DND-41 (cell line): ENCODE results near the gene NPTXR.

Experiments
- ATAC-seq: fragments of 200-7000 bp; cut with Tn5 transposase; 3 replicates; pipeline ENCODE4 v1.9.1; 2021; ENCODE audit warnings: low read depth; ENCODE audit not compliant: insufficient read depth
- DNase-seq: peaks from one replicate; pipeline ENCODE4 v3.0.0-alpha.2; 2020
- H2AFZ ChIP-seq: 2 replicates; pipeline ENCODE4 v1.6.0; 2012; ENCODE audit warnings: low read depth, low read length
- H3K27ac ChIP-seq: 2 replicates; pipeline ENCODE4 v1.5.1; 2012; ENCODE audit warnings: low read length, inconsistent platforms
- H3K27me3 ChIP-seq: fragments of 200-600 bp; sonication (generic); 2 replicates; pipeline ENCODE4 v1.6.0; 2012; ENCODE audit warnings: low read length, mild to moderate bottlenecking, inconsistent platforms; ENCODE audit not compliant: insufficient read depth, poor library complexity
- H3K36me3 ChIP-seq: 2 replicates; pipeline ENCODE4 v1.5.1; 2012; ENCODE audit warnings: low read length, inconsistent platforms; ENCODE audit not compliant: insufficient read depth
- H3K4me1 ChIP-seq: 2 replicates; pipeline ENCODE4 v1.5.1; 2012; ENCODE audit warnings: mild to moderate bottlenecking, low read length; ENCODE audit not compliant: insufficient read depth
- H3K4me2 ChIP-seq: 2 replicates; pipeline ENCODE4 v1.6.0; 2012; ENCODE audit warnings: mild to moderate bottlenecking, moderate library complexity, low read length, inconsistent platforms; ENCODE audit not compliant: insufficient read depth
- H3K4me3 ChIP-seq, 2 experiments: fragments of 200-600 bp in 1 of 2; shearing (Covaris generic) in 1 of 2; 2 replicates each; pipeline ENCODE4 v1.5.1; 2012 to 2016; ENCODE audit warnings: inconsistent platforms in 2 of 2, low read length in 2 of 2, mild to moderate bottlenecking in 2 of 2, low read depth in 1 of 2, moderate library complexity in 1 of 2
- H3K79me2 ChIP-seq: 2 replicates; pipeline ENCODE4 v1.6.0; 2012; ENCODE audit warnings: low read length, inconsistent platforms; ENCODE audit not compliant: insufficient read depth
- H3K9ac ChIP-seq: 2 replicates; pipeline ENCODE4 v1.6.0; 2012; ENCODE audit warnings: low read depth, mild to moderate bottlenecking, inconsistent platforms, low read length, moderate library complexity
- H3K9me3 ChIP-seq: 2 replicates; pipeline ENCODE4 v1.5.1; 2012; ENCODE audit warnings: low read length, moderate library complexity, mild to moderate bottlenecking, inconsistent platforms; ENCODE audit not compliant: insufficient read depth, severe bottlenecking
- H4K20me1 ChIP-seq: 2 replicates; pipeline ENCODE4 v1.6.0; 2012; ENCODE audit warnings: low read length; ENCODE audit not compliant: insufficient read depth
- CTCF ChIP-seq: IDR thresholded peaks from 2 replicates; pipeline ENCODE4 v1.5.1; 2012; ENCODE audit warnings: borderline replicate concordance, low read length, moderate library complexity, mild to moderate bottlenecking; ENCODE audit not compliant: poor library complexity, severe bottlenecking; ENCODE audit errors: extremely low read depth
- EZH2 ChIP-seq: IDR thresholded peaks from 3 replicates; pipeline ENCODE4 v1.6.1; 2012; ENCODE audit warnings: borderline replicate concordance, low read depth, mild to moderate bottlenecking, moderate library complexity, low read length, inconsistent platforms; ENCODE audit not compliant: severe bottlenecking

Gene NPTXR

GRCh38 chr22:38874529-38875222, 30.8 kb upstream of the NPTXR start:
- Histone ChIP-seq H3K36me3 (peaks cover 8% of the 10 kb centered on the region), H3K9ac (no peak overlapping the region), H3K4me3 (no peak overlapping the region), H3K4me2 (no peak overlapping the region), H4K20me1 (peaks cover 9% of the 10 kb centered on the region), H3K27ac (no peak overlapping the region), H3K79me2 (peaks cover 19% of the 10 kb centered on the region), H3K9me3 (no peaks in the 10 kb centered on the region), H3K27me3 (peaks cover 43% of the 10 kb centered on the region), H3K4me1 (peaks cover 25% of the 10 kb centered on the region), H2AFZ (no peak overlapping the region)
- DNase-seq (no peak), ATAC-seq (no peak)
- TF ChIP-seq EZH2 (no peak), CTCF (no peak)

GRCh38 chr22:38873469-38874411, 29.9 kb upstream of the NPTXR start:
- no peak for TF ChIP-seq EZH2
- TF ChIP-seq CTCF, result no peak
- no peak for ATAC-seq
- no peaks in the 10 kb centered on the region for H3K9me3 ChIP-seq
- H3K27me3 ChIP-seq, result peaks cover 36% of the 10 kb centered on the region
- peaks cover 18% of the 10 kb centered on the region for H4K20me1 ChIP-seq
- no peak overlapping the region for H3K4me3 ChIP-seq
- H3K4me2 ChIP-seq, result peak overlapping the region; percentile 99; the same call in 1 of the 2 replicates
- peaks cover 17% of the 10 kb centered on the region for H3K36me3 ChIP-seq
- peaks cover 34% of the 10 kb centered on the region for H3K4me1 ChIP-seq
- no peak overlapping the region for H3K27ac ChIP-seq
- DNase-seq, result no peak
- no peak overlapping the region for H2AFZ ChIP-seq
- peaks cover 26% of the 10 kb centered on the region for H3K79me2 ChIP-seq
- no peak overlapping the region for H3K9ac ChIP-seq

GRCh38 chr22:38872831-38873248, 29.0 kb upstream of the NPTXR start:
- Histone ChIP-seq H3K27me3 (peaks cover 36% of the 10 kb centered on the region), H3K4me1 (peaks cover 40% of the 10 kb centered on the region), H4K20me1 (peaks cover 27% of the 10 kb centered on the region), H3K79me2 (peaks cover 34% of the 10 kb centered on the region), H3K4me2 (peak overlapping the region; percentile 99), H2AFZ (peak overlapping the region; percentile 78), H3K9ac (peak overlapping the region; percentile 70), H3K4me3 (peak overlapping the region; percentile 43 to 93), H3K36me3 (peaks cover 26% of the 10 kb centered on the region), H3K27ac (peak overlapping the region; percentile 17; the same call in 1 of the 2 replicates), H3K9me3 (no peaks in the 10 kb centered on the region)
- peak; percentile 95 for TF ChIP-seq EZH2
- TF ChIP-seq CTCF, result no peak
- ATAC-seq (no peak), DNase-seq (peak; percentile 24)
